ENCODE measurements around the gene ME3.

The ME3 gene

DNA sequence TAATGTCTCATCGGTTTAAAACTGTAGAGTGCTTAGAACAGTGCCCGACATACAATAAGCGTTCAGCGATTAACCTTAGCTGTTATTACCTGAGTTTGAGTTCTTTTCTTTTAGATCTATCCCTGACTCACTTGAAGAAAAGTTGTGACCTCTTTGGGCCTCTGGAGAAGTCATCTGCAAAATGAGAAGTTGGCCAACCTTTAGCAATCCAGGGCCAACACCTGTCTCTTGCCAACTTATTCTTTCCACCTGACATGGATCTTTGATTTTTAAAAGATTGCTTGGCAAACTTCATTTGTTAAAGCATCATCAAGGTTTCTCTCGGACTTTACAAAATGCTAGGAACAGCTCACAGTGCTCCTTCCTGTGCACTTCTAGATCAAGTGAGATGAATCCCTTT, 208.5 kb downstream of the ME3 start:
- TF ChIP-seq, protein P1, sequence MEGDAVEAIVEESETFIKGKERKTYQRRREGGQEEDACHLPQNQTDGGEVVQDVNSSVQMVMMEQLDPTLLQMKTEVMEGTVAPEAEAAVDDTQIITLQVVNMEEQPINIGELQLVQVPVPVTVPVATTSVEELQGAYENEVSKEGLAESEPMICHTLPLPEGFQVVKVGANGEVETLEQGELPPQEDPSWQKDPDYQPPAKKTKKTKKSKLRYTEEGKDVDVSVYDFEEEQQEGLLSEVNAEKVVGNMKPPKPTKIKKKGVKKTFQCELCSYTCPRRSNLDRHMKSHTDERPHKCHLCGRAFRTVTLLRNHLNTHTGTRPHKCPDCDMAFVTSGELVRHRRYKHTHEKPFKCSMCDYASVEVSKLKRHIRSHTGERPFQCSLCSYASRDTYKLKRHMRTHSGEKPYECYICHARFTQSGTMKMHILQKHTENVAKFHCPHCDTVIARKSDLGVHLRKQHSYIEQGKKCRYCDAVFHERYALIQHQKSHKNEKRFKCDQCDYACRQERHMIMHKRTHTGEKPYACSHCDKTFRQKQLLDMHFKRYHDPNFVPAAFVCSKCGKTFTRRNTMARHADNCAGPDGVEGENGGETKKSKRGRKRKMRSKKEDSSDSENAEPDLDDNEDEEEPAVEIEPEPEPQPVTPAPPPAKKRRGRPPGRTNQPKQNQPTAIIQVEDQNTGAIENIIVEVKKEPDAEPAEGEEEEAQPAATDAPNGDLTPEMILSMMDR (IDR thresholded peaks at IDR 0.05; ENCODE audit: insufficient read depth, low read length, poor library complexity, severe bottlenecking) = no peak
- Histone ChIP-seq H3K36me3 (ENCODE audit: control insufficient read depth, insufficient read depth, low read length) (no peaks in the 10 kb centered on the region), H3K27me3 (replicated peaks; ENCODE audit: control insufficient read depth, insufficient read depth, low read length) (no peaks in the 10 kb centered on the region), H3K4me3 (replicated peaks; ENCODE audit: low read depth, low read length) (no peak overlapping the region)
- no peak for DNase-seq (ENCODE audit: extremely low read depth, insufficient read length)

DNA sequence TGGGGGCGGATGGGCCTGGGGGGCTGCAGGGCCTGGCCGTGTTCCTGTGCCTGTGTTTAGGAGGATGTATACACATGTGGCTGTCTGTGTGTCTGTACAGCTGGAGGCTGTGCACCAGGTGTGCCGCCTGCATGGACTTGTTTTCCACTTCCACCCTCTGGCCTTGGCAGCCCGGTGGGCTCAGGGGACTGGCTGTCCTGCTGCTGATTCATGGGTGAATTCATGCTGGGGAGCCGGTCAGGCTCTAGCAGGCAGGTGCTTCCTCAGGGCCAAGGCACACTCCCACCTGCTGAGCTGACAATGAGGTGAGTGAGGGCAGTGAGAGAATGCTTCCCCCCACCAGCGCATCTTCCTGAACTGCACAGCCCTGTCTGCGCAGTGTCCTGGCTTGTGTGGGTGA, 209.3 kb downstream of the ME3 start:
- H3K36me3 ChIP-seq (ENCODE audit: control insufficient read depth, insufficient read depth, low read length) = no peaks in the 10 kb centered on the region
- H3K27me3 ChIP-seq (replicated peaks; ENCODE audit: control insufficient read depth, insufficient read depth, low read length) = no peaks in the 10 kb centered on the region
- H3K4me3 ChIP-seq (replicated peaks; ENCODE audit: low read depth, low read length) = no peak overlapping the region
- DNase-seq (ENCODE audit: extremely low read depth, insufficient read length) = no peak
- TF ChIP-seq, protein P1 (IDR thresholded peaks at IDR 0.05; ENCODE audit: insufficient read depth, low read length, poor library complexity, severe bottlenecking) = no peak

DNA sequence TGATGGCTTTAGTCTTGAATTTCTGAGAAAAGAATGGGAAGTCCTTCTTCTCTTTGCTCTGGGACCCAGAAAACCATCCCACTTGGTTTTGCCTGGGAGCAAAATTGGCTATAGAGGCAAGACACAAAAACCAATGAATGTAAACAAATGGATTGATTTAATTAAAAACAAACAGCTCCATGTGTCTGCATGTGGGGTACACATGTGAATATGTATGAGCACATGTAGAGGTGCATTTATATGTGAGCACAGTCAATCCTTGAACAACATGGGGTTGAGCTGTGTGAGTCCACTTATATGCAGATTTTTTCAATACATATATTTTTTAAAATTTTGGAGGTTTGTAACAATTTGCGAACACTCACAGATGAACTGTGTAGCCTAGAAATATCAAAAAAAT, 210.5 kb downstream of the ME3 start:
- TF ChIP-seq, protein P1 (IDR thresholded peaks at IDR 0.05; ENCODE audit: insufficient read depth, low read length, poor library complexity, severe bottlenecking) = no peak
- H3K36me3 ChIP-seq (ENCODE audit: control insufficient read depth, insufficient read depth, low read length) = no peaks in the 10 kb centered on the region
- H3K27me3 ChIP-seq (replicated peaks; ENCODE audit: control insufficient read depth, insufficient read depth, low read length) = no peaks in the 10 kb centered on the region
- no peak for DNase-seq (ENCODE audit: extremely low read depth, insufficient read length)
- no peak overlapping the region for H3K4me3 ChIP-seq (replicated peaks; ENCODE audit: low read depth, low read length)

DNA sequence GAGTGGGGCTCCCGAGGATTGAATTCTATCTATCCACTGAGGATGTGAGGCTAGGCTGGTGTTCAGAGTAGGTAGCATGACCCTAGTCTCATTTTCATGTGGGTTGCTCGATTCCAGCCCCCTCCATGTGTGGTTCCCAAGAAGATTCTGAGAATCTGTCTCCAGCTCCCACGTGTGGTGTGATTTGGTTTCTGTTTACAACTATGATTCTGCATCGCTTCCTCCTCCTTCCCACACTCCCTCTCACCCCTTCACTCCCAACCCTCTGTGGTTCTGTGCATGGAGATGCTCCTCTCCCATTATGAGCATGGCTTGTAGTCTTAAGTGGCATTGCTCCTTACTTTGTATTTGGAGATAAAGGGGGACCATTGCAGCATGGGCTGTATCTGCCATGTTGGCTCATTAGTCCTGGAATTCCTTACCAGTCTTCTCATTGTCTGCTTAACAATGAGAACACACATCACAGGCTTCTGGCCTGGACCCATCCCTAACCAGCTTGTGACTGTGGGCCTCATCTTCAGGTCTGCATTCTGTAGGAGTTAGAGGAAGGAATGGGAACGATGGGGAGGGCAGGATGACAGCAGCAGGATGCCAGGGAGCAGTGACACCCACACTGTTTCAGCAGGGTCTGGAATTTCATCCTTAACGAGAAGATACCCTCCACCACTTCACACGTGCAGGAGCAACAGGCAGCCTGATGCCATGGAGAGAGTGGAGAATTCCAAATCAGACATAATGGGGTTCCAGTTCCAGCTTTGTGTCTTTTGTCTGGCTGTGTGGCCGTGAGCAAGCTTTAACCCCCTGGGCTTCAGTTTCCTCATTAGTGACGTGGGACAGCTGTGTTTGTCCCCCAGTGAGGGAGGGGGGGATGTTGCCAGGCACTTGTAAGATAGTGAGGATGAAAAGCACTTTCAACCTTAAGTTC, 211.7 kb downstream of the ME3 start:
- TF ChIP-seq, protein P1 (IDR thresholded peaks at IDR 0.05; ENCODE audit: insufficient read depth, low read length, poor library complexity, severe bottlenecking) = no peak
- Histone ChIP-seq H3K4me3 (replicated peaks; ENCODE audit: low read depth, low read length) (no peak overlapping the region), H3K36me3 (ENCODE audit: control insufficient read depth, insufficient read depth, low read length) (no peaks in the 10 kb centered on the region), H3K27me3 (replicated peaks; ENCODE audit: control insufficient read depth, insufficient read depth, low read length) (no peaks in the 10 kb centered on the region)
- no peak for DNase-seq (ENCODE audit: extremely low read depth, insufficient read length)

DNA sequence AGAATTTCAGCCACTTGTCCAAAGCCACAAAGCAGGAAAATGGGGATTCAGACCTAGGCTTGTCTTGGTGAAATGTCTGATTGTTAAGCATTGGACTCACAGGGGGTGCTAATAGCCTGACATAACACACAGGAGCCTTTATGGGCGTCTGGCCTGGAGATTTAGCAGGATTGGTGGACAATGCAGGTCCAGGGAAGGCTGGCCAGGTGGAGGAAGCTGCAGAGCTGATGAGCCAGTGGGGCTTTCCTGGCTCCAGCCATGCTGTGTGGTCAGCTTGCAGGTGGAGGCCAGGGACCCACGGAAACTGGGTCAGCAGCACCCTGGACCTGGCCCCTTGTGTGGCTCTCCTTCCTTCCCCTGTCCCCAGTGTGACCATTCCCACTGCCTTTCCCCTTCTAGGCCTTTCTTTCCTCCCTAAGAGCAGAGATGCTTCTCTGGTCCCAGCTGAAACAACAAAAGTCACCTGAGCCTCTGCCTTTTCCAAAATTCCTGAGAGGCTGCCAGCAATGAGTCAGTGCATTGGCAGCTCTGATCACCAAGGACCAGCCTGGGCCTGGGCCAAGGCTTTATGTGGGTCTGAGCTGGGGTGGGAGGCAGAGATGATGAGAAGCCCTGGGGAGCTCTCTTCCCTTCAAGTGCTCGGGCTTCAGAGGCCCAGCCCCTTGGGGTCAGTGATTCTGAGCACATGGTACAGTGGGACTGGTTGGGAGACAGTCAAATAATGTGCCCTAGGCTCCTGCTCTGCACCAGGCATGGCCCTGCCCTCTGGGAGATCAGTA, 212.5 kb downstream of the ME3 start:
- TF ChIP-seq, protein P1 (IDR thresholded peaks at IDR 0.05; ENCODE audit: insufficient read depth, low read length, poor library complexity, severe bottlenecking) = no peak
- no peaks in the 10 kb centered on the region for H3K27me3 ChIP-seq (replicated peaks; ENCODE audit: control insufficient read depth, insufficient read depth, low read length)
- no peak overlapping the region for H3K4me3 ChIP-seq (replicated peaks; ENCODE audit: low read depth, low read length)
- no peaks in the 10 kb centered on the region for H3K36me3 ChIP-seq (ENCODE audit: control insufficient read depth, insufficient read depth, low read length)
- no peak for DNase-seq (ENCODE audit: extremely low read depth, insufficient read length)

Data from GM06990 (cell line).